ENCODE results near the gene RTP3. TPM values are rescaled to one million over a fixed set of nuclear protein-coding genes. Genes with fewer than 3 reads are reported as not detected.
A peak's percentile ranks its signal among the peaks of the same experiment; 100 is the strongest.

Gene RTP3
- total and polyA plus RNA-seq, 10 donors: not detected

DNA sequence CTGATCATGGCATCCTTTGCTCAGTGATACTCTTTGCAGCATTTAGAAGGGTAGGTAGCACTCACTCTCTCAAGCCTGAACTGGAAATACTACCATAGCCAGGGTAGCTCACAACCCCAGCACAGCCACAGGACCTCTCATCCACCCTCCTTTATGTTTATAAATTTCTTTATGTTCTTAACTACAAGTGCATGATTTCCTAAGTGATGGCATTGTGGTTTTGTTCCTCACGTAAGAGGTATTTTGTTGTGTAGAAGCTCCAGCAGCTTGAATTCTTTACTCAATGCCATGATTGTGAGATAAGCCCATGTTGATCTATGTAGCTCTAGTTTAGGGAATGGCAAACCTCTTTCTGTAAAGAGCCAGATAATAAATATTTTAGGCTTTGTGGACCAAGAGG is 7.9 kb upstream of the RTP3 start:
- Histone ChIP-seq H3K27me3 (replicated peaks in 1 of 7) (no peaks in the 10 kb centered on the region), H3K27ac (no peak overlapping the region), H3K4me3 (no peak overlapping the region), H3K36me3 (no peaks in the 10 kb centered on the region), H3K9me3 (no peaks in the 10 kb centered on the region), H3K4me1 (peaks cover 5 to 28% (median 15%) of the 10 kb centered on the region in 6 donors)
- intact Hi-C loops (cut with DNase I; ENCODE audit: low total_unique reads): loop anchor here (2.0 kb wide), 1 partner anchor 141 kb away; no protein-coding TSS in a partner anchor
- no peak for TF ChIP-seq POLR2A (IDR thresholded peaks at IDR 0.05)
- TF ChIP-seq, protein P1, sequence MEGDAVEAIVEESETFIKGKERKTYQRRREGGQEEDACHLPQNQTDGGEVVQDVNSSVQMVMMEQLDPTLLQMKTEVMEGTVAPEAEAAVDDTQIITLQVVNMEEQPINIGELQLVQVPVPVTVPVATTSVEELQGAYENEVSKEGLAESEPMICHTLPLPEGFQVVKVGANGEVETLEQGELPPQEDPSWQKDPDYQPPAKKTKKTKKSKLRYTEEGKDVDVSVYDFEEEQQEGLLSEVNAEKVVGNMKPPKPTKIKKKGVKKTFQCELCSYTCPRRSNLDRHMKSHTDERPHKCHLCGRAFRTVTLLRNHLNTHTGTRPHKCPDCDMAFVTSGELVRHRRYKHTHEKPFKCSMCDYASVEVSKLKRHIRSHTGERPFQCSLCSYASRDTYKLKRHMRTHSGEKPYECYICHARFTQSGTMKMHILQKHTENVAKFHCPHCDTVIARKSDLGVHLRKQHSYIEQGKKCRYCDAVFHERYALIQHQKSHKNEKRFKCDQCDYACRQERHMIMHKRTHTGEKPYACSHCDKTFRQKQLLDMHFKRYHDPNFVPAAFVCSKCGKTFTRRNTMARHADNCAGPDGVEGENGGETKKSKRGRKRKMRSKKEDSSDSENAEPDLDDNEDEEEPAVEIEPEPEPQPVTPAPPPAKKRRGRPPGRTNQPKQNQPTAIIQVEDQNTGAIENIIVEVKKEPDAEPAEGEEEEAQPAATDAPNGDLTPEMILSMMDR (IDR thresholded peaks at IDR 0.05 in 8 of 11, conservative IDR thresholded peaks at IDR 0.05 in 3 of 11): no peak
- TF ChIP-seq POLR2AphosphoS5 (IDR thresholded peaks at IDR 0.05): no peak
- DNase-seq: no peak
- 32 to 75% (median 59%) methylated on average over 1 of the region's 1 CpG for WGBS, 5 donors

DNA sequence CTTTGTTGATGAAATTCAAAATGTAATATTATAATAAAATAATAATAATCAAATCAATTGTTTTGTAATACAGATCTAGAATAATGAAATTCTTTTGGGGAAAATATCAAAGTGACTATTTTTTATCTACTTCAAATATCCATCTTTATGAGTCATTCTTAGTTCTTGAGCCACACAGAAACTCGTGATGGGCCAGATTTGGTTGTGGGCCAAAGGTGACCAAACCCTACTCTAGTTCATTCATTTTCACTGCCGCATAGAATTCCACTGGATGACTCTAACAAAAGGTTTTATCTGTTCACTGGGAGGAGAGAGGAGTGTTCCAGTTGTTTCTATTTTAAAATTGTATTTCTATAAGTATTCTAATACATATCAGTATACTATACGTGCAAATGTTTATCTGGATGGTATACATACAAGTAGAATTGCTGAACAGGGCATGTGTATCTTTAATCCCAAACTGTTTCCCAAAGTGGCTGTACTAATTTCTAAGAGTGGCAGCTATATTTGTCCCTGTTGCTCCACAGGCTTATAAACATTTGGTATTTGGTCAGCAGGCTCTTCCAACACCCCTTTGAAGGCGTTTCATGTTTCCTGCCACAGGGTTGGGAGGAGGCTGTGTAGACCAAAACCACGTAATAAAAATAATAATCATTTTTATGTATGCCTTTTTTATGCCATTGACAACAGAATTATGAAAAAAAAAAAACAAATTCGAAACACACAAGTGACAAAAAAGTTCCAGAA is 7.3 kb upstream of the RTP3 start:
- no peak for DNase-seq
- Histone ChIP-seq H3K4me3 (no peak overlapping the region), H3K27me3 (replicated peaks in 1 of 7) (no peaks in the 10 kb centered on the region), H3K4me1 (peaks cover 5 to 22% (median 12%) of the 10 kb centered on the region in 6 donors), H3K9me3 (no peaks in the 10 kb centered on the region), H3K36me3 (no peaks in the 10 kb centered on the region), H3K27ac (no peak overlapping the region)
- intact Hi-C loops (cut with DNase I; ENCODE audit: low total_unique reads): no loop called here
- TF ChIP-seq POLR2AphosphoS5 (IDR thresholded peaks at IDR 0.05): no peak
- TF ChIP-seq POLR2A (IDR thresholded peaks at IDR 0.05): no peak
- TF ChIP-seq, protein P1 (IDR thresholded peaks at IDR 0.05 in 8 of 11, conservative IDR thresholded peaks at IDR 0.05 in 3 of 11): no peak
- WGBS, 5 donors: 70 to 82% (median 74%) methylated on average over 6 of the region's 6 CpGs

DNA sequence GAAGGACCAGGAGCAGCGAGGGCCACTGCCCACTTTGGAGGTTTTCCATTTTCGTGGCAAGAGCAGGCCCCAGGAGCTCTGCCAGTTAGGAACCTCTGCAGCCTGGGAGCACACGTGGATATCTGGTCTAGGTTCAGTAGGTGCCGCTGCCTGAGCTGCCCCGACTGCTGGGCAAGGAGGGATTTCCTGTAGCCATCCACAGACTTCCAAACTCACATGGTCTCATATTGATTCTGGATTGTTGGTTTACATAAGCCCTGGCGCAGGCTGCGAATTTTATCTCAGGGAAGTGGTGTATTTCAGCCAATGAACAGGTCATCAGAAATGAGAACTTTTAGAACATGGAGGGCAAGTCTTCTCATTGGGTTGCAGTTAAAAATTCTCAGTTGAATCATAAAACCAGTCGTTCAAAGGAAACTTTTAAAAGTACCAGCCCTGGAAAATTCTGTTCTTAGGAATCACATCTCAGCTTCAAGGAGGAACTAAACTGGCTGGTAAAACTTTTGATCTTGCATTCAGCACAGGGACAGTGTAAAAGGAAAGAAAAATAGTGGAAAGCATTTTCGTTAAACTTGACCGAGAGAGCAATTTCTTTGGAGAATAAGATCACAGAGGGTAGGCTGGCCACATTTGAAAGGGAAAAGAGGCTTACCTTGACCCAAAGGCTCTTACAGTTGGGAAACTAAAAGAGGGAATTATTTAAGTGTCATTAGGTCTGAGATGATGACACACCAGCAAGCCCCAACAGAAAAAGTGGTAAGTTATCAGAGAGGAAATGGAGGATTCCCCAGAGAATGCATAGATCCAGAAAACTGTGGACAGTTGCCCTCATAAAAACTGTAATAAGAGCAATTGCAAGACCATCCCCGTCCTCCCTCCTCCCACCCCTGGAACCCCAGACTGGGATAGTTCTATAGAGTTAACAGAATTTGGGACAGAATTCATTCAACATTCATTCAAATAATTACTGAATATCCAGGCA is 6.4 kb upstream of the RTP3 start:
- no peak overlapping the region for H3K4me3 ChIP-seq
- no peaks in the 10 kb centered on the region for H3K27me3 ChIP-seq (replicated peaks in 1 of 7)
- no peaks in the 10 kb centered on the region for H3K36me3 ChIP-seq
- peaks cover 5 to 30% (median 19%) of the 10 kb centered on the region in 6 donors for H3K4me1 ChIP-seq
- 71 to 86% (median 78%) methylated on average over 11 of the region's 11 CpGs for WGBS, 5 donors
- no peak for DNase-seq
- H3K9me3 ChIP-seq: no peaks in the 10 kb centered on the region
- TF ChIP-seq, protein P1 (IDR thresholded peaks at IDR 0.05 in 8 of 11, conservative IDR thresholded peaks at IDR 0.05 in 3 of 11): no peak
- TF ChIP-seq POLR2A (IDR thresholded peaks at IDR 0.05) (no peak), POLR2AphosphoS5 (IDR thresholded peaks at IDR 0.05) (no peak)
- intact Hi-C loops (cut with DNase I; ENCODE audit: low total_unique reads): no loop called here
- peak overlapping the region in 1 of 8 donors; percentile 4 for H3K27ac ChIP-seq

Data from spleen (tissue), 11 donors.